Trophoblast cell (in vitro differentiated cells and primary cell): Measurements from ENCODE around the gene MED13L.

ENCODE experiments used
- DNase-seq, 2 donors: peaks; one replicate each; pipeline ENCODE4 v3.0.0-alpha.2; 2016
- H2AFZ ChIP-seq: 2 replicates; pipeline ENCODE4 v1.6.1; 2013; ENCODE audit warnings: low read length, moderate library complexity, mild to moderate bottlenecking; ENCODE audit not compliant: insufficient read depth, poor library complexity
- H2AK5ac ChIP-seq: 2 replicates; pipeline ENCODE4 v1.6.1; 2013; ENCODE audit warnings: mild to moderate bottlenecking, low read length
- H2BK120ac ChIP-seq: 2 replicates; pipeline ENCODE4 v1.6.1; 2013; ENCODE audit warnings: low read length, mild to moderate bottlenecking, moderate library complexity; ENCODE audit not compliant: insufficient read depth, poor library complexity
- H2BK12ac ChIP-seq: 2 replicates; pipeline ENCODE4 v1.6.1; 2013; ENCODE audit warnings: mild to moderate bottlenecking, low read length, moderate library complexity
- H2BK5ac ChIP-seq: 2 replicates; pipeline ENCODE4 v1.6.1; 2013; ENCODE audit warnings: low read length, low read depth, moderate library complexity, mild to moderate bottlenecking; ENCODE audit not compliant: poor library complexity
- H3K14ac ChIP-seq: 2 replicates; pipeline ENCODE4 v1.6.1; 2013; ENCODE audit warnings: mild to moderate bottlenecking, low read length
- H3K18ac ChIP-seq: 2 replicates; pipeline ENCODE4 v1.6.1; 2013; ENCODE audit warnings: mild to moderate bottlenecking, low read length
- H3K23ac ChIP-seq: 2 replicates; pipeline ENCODE4 v1.6.1; 2013; ENCODE audit warnings: low read length
- H3K27ac ChIP-seq: 2 replicates; pipeline ENCODE4 v1.5.1; 2013; ENCODE audit warnings: low read depth, mild to moderate bottlenecking, inconsistent platforms, low read length, moderate library complexity
- H3K27me3 ChIP-seq: 2 replicates; pipeline ENCODE4 v1.6.1; 2013; ENCODE audit warnings: inconsistent platforms, mild to moderate bottlenecking, low read length, moderate library complexity; ENCODE audit not compliant: insufficient read depth
- H3K36me3 ChIP-seq, 2 experiments: 1 replicate in 1 of 2; 2 replicates in 1 of 2; pipeline ENCODE4 v1.6.1; 2013; ENCODE audit warnings: low read length in 2 of 2, mild to moderate bottlenecking in 2 of 2, moderate library complexity in 1 of 2; ENCODE audit not compliant: insufficient read depth in 2 of 2, control insufficient read depth in 1 of 2
- H3K4ac ChIP-seq: 2 replicates; pipeline ENCODE4 v1.6.1; 2013; ENCODE audit warnings: low read depth, mild to moderate bottlenecking, low read length, moderate library complexity
- H3K4me1 ChIP-seq, 2 experiments: 1 replicate in 1 of 2; 2 replicates in 1 of 2; pipeline ENCODE4 v1.6.1; 2013; ENCODE audit warnings: low read length in 2 of 2, mild to moderate bottlenecking in 2 of 2, moderate library complexity in 1 of 2; ENCODE audit not compliant: insufficient read depth in 2 of 2, control insufficient read depth in 1 of 2
- H3K4me2 ChIP-seq: 2 replicates; pipeline ENCODE4 v1.6.1; 2013; ENCODE audit warnings: inconsistent platforms, mild to moderate bottlenecking, low read length, moderate library complexity
- H3K4me3 ChIP-seq: 2 replicates; pipeline ENCODE4 v1.5.1; 2013; ENCODE audit warnings: mild to moderate bottlenecking, low read depth, low read length, inconsistent platforms
- H3K79me1 ChIP-seq: one replicate; pipeline ENCODE4 v1.6.1; 2013; ENCODE audit warnings: low read length
- H3K79me2 ChIP-seq: 2 replicates; pipeline ENCODE4 v1.6.1; 2013; ENCODE audit warnings: low read length, mild to moderate bottlenecking; ENCODE audit not compliant: control insufficient read depth, insufficient read depth, poor library complexity
- H3K9ac ChIP-seq: 2 replicates; pipeline ENCODE4 v1.6.1; 2013; ENCODE audit warnings: mild to moderate bottlenecking, low read length
- H3K9me3 ChIP-seq: 2 replicates; pipeline ENCODE4 v1.6.1; 2013; ENCODE audit warnings: low read depth, mild to moderate bottlenecking, control low read depth, inconsistent platforms, low read length; ENCODE audit not compliant: insufficient read depth
- H4K12ac ChIP-seq: 2 replicates; pipeline ENCODE4 v1.6.1; 2013; ENCODE audit warnings: low read depth, mild to moderate bottlenecking, low read length, moderate library complexity
- H4K8ac ChIP-seq: 2 replicates; pipeline ENCODE4 v1.6.1; 2013; ENCODE audit warnings: low read depth, mild to moderate bottlenecking, low read length, moderate library complexity
- H4K91ac ChIP-seq: one replicate; pipeline ENCODE4 v1.6.1; 2013; ENCODE audit warnings: low read depth, mild to moderate bottlenecking, low read length, moderate library complexity
- WGBS: extraction: QIAGEN DNeasy Blood & Tissue Kit; methylation state at CpG from one replicate; pipeline ENCODE4 v1.1.7; 2013; ENCODE audit warnings: missing lambda C conversion rate; ENCODE audit not compliant: insufficient read length, insufficient coverage; ENCODE audit errors: extremely low coverage; 5-methylcytosine and 5-hydroxymethylcytosine counted together

Gene MED13L

GRCh38 chr12:116244474-116245090 is 32.9 kb downstream of the MED13L start:
- Histone ChIP-seq H3K4me1 (peaks cover 0 to 5% of the 10 kb centered on the region in 2 experiments), H3K4me3 (no peak overlapping the region), H3K79me2 (peaks cover 16% of the 10 kb centered on the region), H2BK12ac (no peak overlapping the region), H3K4me2 (no peak overlapping the region), H3K14ac (no peak overlapping the region), H3K27ac (no peak overlapping the region), H4K91ac (no peak overlapping the region), H3K23ac (no peak overlapping the region), H3K9ac (no peak overlapping the region), H3K79me1 (no peaks in the 10 kb centered on the region), H2AK5ac (no peak overlapping the region), H2BK5ac (no peak overlapping the region), H3K4ac (peak overlapping the region; percentile 34), H3K27me3 (no peaks in the 10 kb centered on the region), H3K18ac (no peak overlapping the region), H2BK120ac (no peak overlapping the region), H3K9me3 (no peaks in the 10 kb centered on the region), H4K8ac (no peak overlapping the region), H2AFZ (no peak overlapping the region), H4K12ac (no peak overlapping the region), H3K36me3 (no peaks in the 10 kb centered on the region)
- no CpG with 5 or more reads among the region's 6 CpGs for WGBS
- no peak for DNase-seq

GRCh38 chr12:116244001-116244400 is 33.5 kb downstream of the MED13L start:
- DNase-seq: no peak
- Histone ChIP-seq H3K23ac (no peak overlapping the region), H3K14ac (no peak overlapping the region), H2BK5ac (no peak overlapping the region), H3K4me3 (no peak overlapping the region), H2BK12ac (no peak overlapping the region), H3K9me3 (no peaks in the 10 kb centered on the region), H3K36me3 (no peaks in the 10 kb centered on the region), H2AFZ (no peak overlapping the region), H2AK5ac (no peak overlapping the region), H4K91ac (no peak overlapping the region), H3K4me1 (peaks cover 0 to 5% of the 10 kb centered on the region in 2 experiments), H4K12ac (no peak overlapping the region), H3K4me2 (no peak overlapping the region), H3K27ac (no peak overlapping the region), H4K8ac (no peak overlapping the region), H2BK120ac (no peak overlapping the region), H3K79me2 (peaks cover 16% of the 10 kb centered on the region), H3K18ac (no peak overlapping the region), H3K4ac (peak overlapping the region; percentile 65), H3K27me3 (no peaks in the 10 kb centered on the region), H3K79me1 (no peaks in the 10 kb centered on the region), H3K9ac (no peak overlapping the region)
- no CpG with 5 or more reads among the region's 2 CpGs for WGBS

GRCh38 chr12:116242740-116243139 is 34.8 kb downstream of the MED13L start:
- H3K79me2 ChIP-seq: peaks cover 14% of the 10 kb centered on the region
- no peak overlapping the region for H3K23ac ChIP-seq
- no peaks in the 10 kb centered on the region for H3K9me3 ChIP-seq
- no peak overlapping the region for H2BK120ac ChIP-seq
- no peak overlapping the region for H4K91ac ChIP-seq
- no peaks in the 10 kb centered on the region for H3K27me3 ChIP-seq
- no peak overlapping the region for H3K4ac ChIP-seq
- no peak overlapping the region for H3K4me3 ChIP-seq
- no peak overlapping the region for H2BK5ac ChIP-seq
- H3K27ac ChIP-seq: no peak overlapping the region
- no peak overlapping the region for H3K9ac ChIP-seq
- H2AK5ac ChIP-seq: no peak overlapping the region
- no peak for DNase-seq
- H2AFZ ChIP-seq: no peak overlapping the region
- no peak overlapping the region for H4K12ac ChIP-seq
- H3K79me1 ChIP-seq: no peaks in the 10 kb centered on the region
- no peak overlapping the region for H4K8ac ChIP-seq
- H3K18ac ChIP-seq: no peak overlapping the region
- H3K4me2 ChIP-seq: no peak overlapping the region
- H3K4me1 ChIP-seq: peaks cover 0 to 5% of the 10 kb centered on the region in 2 experiments
- no peak overlapping the region for H2BK12ac ChIP-seq
- no peak overlapping the region for H3K14ac ChIP-seq
- no CpG with 5 or more reads among the region's 1 CpG for WGBS
- H3K36me3 ChIP-seq: no peaks in the 10 kb centered on the region

- no peak overlapping the region for H3K18ac ChIP-seq
- no peak overlapping the region for H2BK120ac ChIP-seq
- no peak overlapping the region for H3K27ac ChIP-seq
- no peak overlapping the region for H2BK5ac ChIP-seq
- H3K4me2 ChIP-seq: no peak overlapping the region
- peaks cover 0 to 2% of the 10 kb centered on the region in 2 experiments for H3K4me1 ChIP-seq
- H4K12ac ChIP-seq: no peak overlapping the region
- no peak overlapping the region for H2AFZ ChIP-seq
- H3K79me1 ChIP-seq: no peaks in the 10 kb centered on the region
- no peak overlapping the region for H3K14ac ChIP-seq
- no peak overlapping the region for H3K9ac ChIP-seq
- no peak overlapping the region for H3K4me3 ChIP-seq
- no peak overlapping the region for H3K23ac ChIP-seq
- no peak overlapping the region for H4K8ac ChIP-seq
- H2AK5ac ChIP-seq: no peak overlapping the region
- DNase-seq: peak in 1 of 2 donors; percentile 78
- no peak overlapping the region for H4K91ac ChIP-seq
- no peaks in the 10 kb centered on the region for H3K36me3 ChIP-seq
- no peak overlapping the region for H2BK12ac ChIP-seq
- WGBS: no CpG with 5 or more reads among the region's 9 CpGs
- H3K27me3 ChIP-seq: no peaks in the 10 kb centered on the region
- H3K4ac ChIP-seq: no peak overlapping the region
- H3K9me3 ChIP-seq: no peaks in the 10 kb centered on the region
- peaks cover 11% of the 10 kb centered on the region for H3K79me2 ChIP-seq
These were observed 36.2 kb downstream of the MED13L start for GRCh38 chr12:116241157-116241759.
